Skeletal muscle tissue (tissue), 4 donors: ENCODE results near the gene SEMA5A. TPM values are rescaled to one million over a fixed set of nuclear protein-coding genes. Genes with fewer than 3 reads are reported as not detected.

Source experiments
- H3K27ac ChIP-seq: one replicate; pipeline ENCODE4 v1.7.0; 2013; ENCODE audit warnings: mild to moderate bottlenecking, low read depth, low read length, inconsistent platforms
- H3K27me3 ChIP-seq, 3 donors: one replicate each; pipeline ENCODE4 v1.7.0; 2013; ENCODE audit warnings: low read length in 3 of 3; ENCODE audit not compliant: control insufficient read depth in 3 of 3, insufficient read depth in 3 of 3
- H3K36me3 ChIP-seq, 3 donors: one replicate each; pipeline ENCODE4 v1.7.0; 2013; ENCODE audit warnings: low read length in 3 of 3; ENCODE audit not compliant: control insufficient read depth in 3 of 3, insufficient read depth in 3 of 3
- H3K4me1 ChIP-seq, 3 donors: one replicate each; pipeline ENCODE4 v1.7.0; 2013; ENCODE audit warnings: low read length in 3 of 3, mild to moderate bottlenecking in 3 of 3; ENCODE audit not compliant: control insufficient read depth in 3 of 3, insufficient read depth in 3 of 3
- H3K4me3 ChIP-seq, 3 donors: one replicate each; pipeline ENCODE4 v1.7.0; 2013; ENCODE audit warnings: low read length in 3 of 3
- H3K9ac ChIP-seq, 3 donors: one replicate each; pipeline ENCODE4 v1.7.0; 2013; ENCODE audit warnings: low read length in 3 of 3, mild to moderate bottlenecking in 3 of 3, moderate library complexity in 2 of 3, low read depth in 1 of 3
- H3K9me3 ChIP-seq, 3 donors: one replicate each; pipeline ENCODE4 v1.7.0; 2013; ENCODE audit warnings: low read length in 3 of 3; ENCODE audit not compliant: control insufficient read depth in 3 of 3
- total RNA-seq: library from RNA; depleted of rRNA; stranded (reverse); fragments of >200 nt; gene quantifications from one replicate; pipeline ENCODE4 v1.2.3, GENCODE V29; 2014
- donor health status: Osteomylitis.

Gene SEMA5A
- total RNA-seq, 1 donor from 2014 or later, result 25.1 TPM

- no peak overlapping the region for H3K27ac ChIP-seq
- H3K9me3 ChIP-seq, result no peaks in the 10 kb centered on the region
- no peaks in the 10 kb centered on the region for H3K4me1 ChIP-seq
- no peaks in the 10 kb centered on the region for H3K36me3 ChIP-seq
- H3K4me3 ChIP-seq, result no peak overlapping the region
- H3K27me3 ChIP-seq, result no peaks in the 10 kb centered on the region
- no peak overlapping the region for H3K9ac ChIP-seq
These were observed 397.6 kb downstream of the SEMA5A start for GRCh38 chr5:9148242-9148641.

DNA sequence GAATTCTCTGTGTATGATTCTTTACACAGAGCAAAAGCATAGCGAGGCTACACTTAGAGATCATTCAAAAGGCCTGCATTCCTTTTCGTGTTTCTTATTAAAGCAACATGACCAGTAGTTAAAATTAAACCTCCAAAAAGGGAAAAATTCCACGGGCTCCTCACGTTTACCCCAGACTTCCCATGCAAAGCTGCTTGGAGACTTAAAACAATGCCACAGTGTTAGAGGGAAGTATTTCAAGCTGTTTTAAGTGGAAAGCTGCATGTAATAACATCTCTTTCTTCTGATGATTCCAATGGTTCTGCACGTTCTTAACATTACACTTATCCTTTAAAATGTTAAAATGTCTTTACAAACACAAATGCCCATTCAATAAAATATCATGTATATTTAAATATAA lies 405.2 kb downstream of the SEMA5A start:
- H3K4me1 ChIP-seq, result no peaks in the 10 kb centered on the region
- no peak overlapping the region for H3K4me3 ChIP-seq
- no peaks in the 10 kb centered on the region for H3K36me3 ChIP-seq
- no peaks in the 10 kb centered on the region for H3K9me3 ChIP-seq
- H3K27ac ChIP-seq, result no peak overlapping the region
- H3K27me3 ChIP-seq, result no peaks in the 10 kb centered on the region
- no peak overlapping the region for H3K9ac ChIP-seq

- no peak overlapping the region for H3K4me3 ChIP-seq
- no peaks in the 10 kb centered on the region for H3K9me3 ChIP-seq
- H3K9ac ChIP-seq, result no peak overlapping the region
- no peak overlapping the region for H3K27ac ChIP-seq
- no peaks in the 10 kb centered on the region for H3K36me3 ChIP-seq
- no peaks in the 10 kb centered on the region for H3K27me3 ChIP-seq
- H3K4me1 ChIP-seq, result no peaks in the 10 kb centered on the region
These were observed 405.7 kb downstream of the SEMA5A start for GRCh38 chr5:9140202-9140601.

DNA sequence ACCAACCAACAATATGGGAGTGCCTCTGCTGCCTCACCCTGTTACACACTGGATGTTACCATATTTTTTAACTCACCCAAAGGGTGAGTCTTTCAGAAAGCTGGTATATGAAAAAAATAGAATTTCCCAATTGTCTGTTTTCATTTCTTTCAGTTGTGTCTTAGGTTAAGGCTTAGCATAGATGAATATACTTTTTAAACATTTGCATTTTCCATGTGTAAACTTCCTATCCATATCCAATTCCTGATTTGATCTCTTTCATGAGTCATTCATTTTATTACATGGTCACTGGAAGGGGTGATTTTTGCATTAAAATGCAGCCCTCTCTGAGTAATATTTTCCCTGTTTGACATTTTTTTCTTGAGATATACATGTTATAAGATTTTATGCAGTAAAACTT lies 406.5 kb downstream of the SEMA5A start:
- no peaks in the 10 kb centered on the region for H3K4me1 ChIP-seq
- H3K27me3 ChIP-seq, result no peaks in the 10 kb centered on the region
- H3K27ac ChIP-seq, result no peak overlapping the region
- H3K9ac ChIP-seq, result no peak overlapping the region
- no peaks in the 10 kb centered on the region for H3K36me3 ChIP-seq
- H3K4me3 ChIP-seq, result no peak overlapping the region
- H3K9me3 ChIP-seq, result no peaks in the 10 kb centered on the region

DNA sequence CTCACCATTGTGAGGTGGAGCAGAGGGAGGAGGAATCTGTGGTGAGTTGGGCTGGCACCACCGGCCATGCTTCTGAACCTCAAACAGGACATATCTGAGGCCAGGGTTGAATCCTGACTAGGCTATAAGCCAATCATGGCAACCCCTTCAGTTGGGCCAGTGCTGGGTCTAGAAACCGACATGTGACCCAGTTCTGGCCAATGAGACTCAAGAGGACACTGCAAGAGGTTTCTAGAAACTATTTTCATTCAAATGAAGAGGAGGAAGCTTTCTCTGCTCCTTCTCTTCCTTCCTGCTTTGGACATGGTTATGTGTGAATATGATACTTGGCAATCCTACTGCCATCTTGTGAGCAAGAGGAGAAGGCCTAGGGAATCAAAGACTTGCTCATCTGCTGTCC lies 417.7 kb downstream of the SEMA5A start:
- H3K9me3 ChIP-seq, result no peaks in the 10 kb centered on the region
- H3K9ac ChIP-seq, result no peak overlapping the region
- H3K4me1 ChIP-seq, result no peaks in the 10 kb centered on the region
- no peaks in the 10 kb centered on the region for H3K27me3 ChIP-seq
- H3K27ac ChIP-seq, result no peak overlapping the region
- no peak overlapping the region for H3K4me3 ChIP-seq
- no peaks in the 10 kb centered on the region for H3K36me3 ChIP-seq

DNA sequence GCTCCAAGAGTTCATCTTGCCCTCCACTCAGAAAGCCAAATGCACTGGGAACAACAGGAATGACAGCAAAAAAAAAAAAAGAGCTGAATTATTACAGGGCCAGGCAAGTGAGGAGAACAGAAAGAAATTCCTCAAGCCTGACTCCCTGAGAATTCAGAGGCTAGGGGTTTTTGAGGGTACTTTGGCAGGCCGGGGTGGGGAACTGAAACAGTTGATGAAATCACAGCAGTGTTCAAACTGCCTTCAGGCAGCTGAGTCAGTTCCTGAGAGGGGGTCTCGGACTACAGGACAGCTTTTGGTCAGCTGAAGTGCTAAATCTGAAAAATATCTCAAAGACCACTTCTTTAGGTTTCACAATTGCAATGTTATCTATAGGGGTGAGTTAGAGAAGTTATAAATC lies 419.4 kb downstream of the SEMA5A start:
- H3K27ac ChIP-seq, result no peak overlapping the region
- H3K27me3 ChIP-seq, result no peaks in the 10 kb centered on the region
- no peak overlapping the region for H3K4me3 ChIP-seq
- no peaks in the 10 kb centered on the region for H3K36me3 ChIP-seq
- H3K9ac ChIP-seq, result no peak overlapping the region
- no peaks in the 10 kb centered on the region for H3K9me3 ChIP-seq
- no peaks in the 10 kb centered on the region for H3K4me1 ChIP-seq

DNA sequence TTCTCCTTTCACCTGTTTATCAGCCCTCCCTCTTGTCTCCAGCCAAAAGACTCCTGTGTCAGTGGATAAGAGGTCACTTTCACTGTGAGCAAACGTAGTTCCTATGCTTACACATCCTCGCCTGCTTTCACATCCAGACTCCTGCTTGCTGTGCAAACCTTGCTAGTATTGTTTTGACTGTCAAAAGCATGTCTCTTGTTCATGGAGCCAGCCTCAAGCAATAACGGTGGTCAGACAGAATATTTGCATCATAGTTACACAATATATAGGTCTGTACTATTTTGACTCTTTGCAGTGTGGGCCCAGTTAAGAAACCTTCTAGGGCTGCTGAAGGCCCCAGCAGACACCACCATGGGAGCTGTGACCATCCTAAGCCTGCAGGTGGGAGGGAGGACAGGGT lies 420.0 kb downstream of the SEMA5A start:
- no peaks in the 10 kb centered on the region for H3K36me3 ChIP-seq
- no peak overlapping the region for H3K4me3 ChIP-seq
- H3K9ac ChIP-seq, result no peak overlapping the region
- no peaks in the 10 kb centered on the region for H3K4me1 ChIP-seq
- no peaks in the 10 kb centered on the region for H3K9me3 ChIP-seq
- no peak overlapping the region for H3K27ac ChIP-seq
- H3K27me3 ChIP-seq, result no peaks in the 10 kb centered on the region

DNA sequence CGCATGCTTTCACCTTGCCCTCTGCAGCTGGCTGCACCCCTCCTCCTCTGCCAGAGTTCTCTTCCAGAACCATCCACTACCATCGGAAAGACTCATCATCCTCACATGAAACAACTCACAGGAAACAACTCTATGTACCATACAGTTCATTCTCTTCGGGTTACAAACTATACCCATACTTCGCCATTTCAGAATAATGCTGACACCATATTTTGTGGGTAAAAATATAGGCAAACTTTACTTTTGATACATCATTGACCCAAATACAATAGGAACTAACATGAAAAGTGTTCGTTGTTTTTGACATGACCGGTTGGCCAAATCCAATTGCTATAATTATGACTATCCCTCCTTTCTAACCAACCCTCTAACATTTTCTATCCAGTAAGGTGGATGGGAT lies 421.0 kb downstream of the SEMA5A start:
- no peaks in the 10 kb centered on the region for H3K9me3 ChIP-seq
- no peaks in the 10 kb centered on the region for H3K36me3 ChIP-seq
- no peak overlapping the region for H3K4me3 ChIP-seq
- H3K27me3 ChIP-seq, result no peaks in the 10 kb centered on the region
- H3K4me1 ChIP-seq, result no peaks in the 10 kb centered on the region
- H3K27ac ChIP-seq, result no peak overlapping the region
- H3K9ac ChIP-seq, result no peak overlapping the region

GRCh38 chr5:9124071-9124470 lies 421.8 kb downstream of the SEMA5A start:
- Histone ChIP-seq H3K9me3 (no peaks in the 10 kb centered on the region), H3K4me1 (no peaks in the 10 kb centered on the region), H3K27me3 (no peaks in the 10 kb centered on the region), H3K27ac (no peak overlapping the region), H3K36me3 (no peaks in the 10 kb centered on the region), H3K9ac (no peak overlapping the region), H3K4me3 (no peak overlapping the region)

- H3K4me3 ChIP-seq, result no peak overlapping the region
These were observed 423.3 kb downstream of the SEMA5A start for GRCh38 chr5:9122528-9122927.

GRCh38 chr5:9121597-9121996 lies 424.3 kb downstream of the SEMA5A start:
- H3K27me3 ChIP-seq, result no peaks in the 10 kb centered on the region
- no peaks in the 10 kb centered on the region for H3K9me3 ChIP-seq
- no peak overlapping the region for H3K4me3 ChIP-seq
- H3K27ac ChIP-seq, result no peak overlapping the region
- no peak overlapping the region for H3K9ac ChIP-seq
- H3K4me1 ChIP-seq, result no peaks in the 10 kb centered on the region
- H3K36me3 ChIP-seq, result no peaks in the 10 kb centered on the region

More at GRCh38 chr5:9122528-9122927, 423.3 kb downstream of the SEMA5A start:
- Histone ChIP-seq H3K27ac (no peak overlapping the region), H3K4me1 (no peaks in the 10 kb centered on the region), H3K27me3 (no peaks in the 10 kb centered on the region), H3K9me3 (no peaks in the 10 kb centered on the region), H3K36me3 (no peaks in the 10 kb centered on the region), H3K9ac (no peak overlapping the region)
